Measurements from ENCODE around the gene NTN3. TPM values are rescaled to one million over a fixed set of nuclear protein-coding genes. Genes with fewer than 3 reads are reported as not detected.

The NTN3 gene
- total RNA-seq, 6 donors from 2014 or later = not detected

DNA sequence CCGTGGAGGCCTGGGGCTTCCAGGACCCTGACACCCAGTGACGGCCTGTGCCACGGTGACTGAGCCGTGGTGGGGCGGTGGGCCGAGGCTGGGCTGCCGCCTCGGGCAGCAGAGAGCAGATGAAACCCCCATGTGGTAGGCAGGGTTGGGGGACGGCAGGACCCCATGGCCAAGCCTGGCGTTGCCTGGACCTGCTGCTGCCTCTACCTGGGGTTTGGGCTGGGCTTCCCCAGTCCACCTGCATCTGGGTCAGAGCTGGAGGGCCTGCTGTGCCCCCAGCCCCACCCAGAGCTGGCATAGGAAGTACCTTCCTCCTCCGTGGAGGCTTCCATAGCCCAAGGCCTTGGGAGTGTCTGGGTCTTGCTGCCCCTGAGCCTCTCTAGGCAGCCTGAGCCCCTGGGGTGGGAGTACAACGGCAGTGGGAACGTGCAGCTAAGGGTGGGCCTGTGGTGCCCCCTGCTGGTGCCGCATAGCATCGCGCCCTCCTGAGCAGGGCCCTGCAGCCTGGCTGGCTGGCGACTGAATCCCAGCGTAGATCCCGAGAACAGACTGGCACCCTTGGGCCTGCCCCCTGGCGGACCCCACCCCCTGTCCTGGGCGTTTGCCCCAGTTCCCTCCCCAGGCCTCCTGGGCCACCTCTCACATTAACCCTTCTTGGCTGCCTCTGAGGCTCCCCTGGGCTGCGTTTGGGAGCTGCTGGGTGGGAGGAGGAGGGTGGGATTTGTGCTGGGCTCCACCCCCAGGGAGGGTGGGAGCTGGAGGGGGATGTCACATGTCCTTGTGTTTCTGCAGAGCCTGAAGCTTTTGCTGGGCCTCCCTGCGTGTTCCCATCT is 30.0 kb downstream of the NTN3 start:
- Histone ChIP-seq H3K27me3 (no peaks in the 10 kb centered on the region), H3K27ac (peak overlapping the region in 1 of 4 donors; percentile 75), H3K36me3 (peaks cover 0 to 46% (median 18%) of the 10 kb centered on the region in 4 donors), H3K4me1 (peaks cover 34 to 66% (median 58%) of the 10 kb centered on the region in 4 donors), H3K4me3 (peak overlapping the region in 3 of 4 donors; percentile 13 to 35 (median 21)), H3K9me3 (no peaks in the 10 kb centered on the region)
- DNase-seq (peak; percentile 87 to 97), ATAC-seq (ENCODE audit: low FRiP score in 2 of 2) (peak; percentile 91 to 93)
- peak; percentile 97 to 100 (median 99) for TF ChIP-seq CTCF (IDR thresholded peaks at IDR 0.05)
- no peak for TF ChIP-seq POLR2AphosphoS5 (IDR thresholded peaks at IDR 0.05)
- no peak for TF ChIP-seq EP300 (IDR thresholded peaks at IDR 0.05)
- TF ChIP-seq POLR2A (IDR thresholded peaks at IDR 0.05) = no peak
- WGBS, 2 donors = 0 to 31% methylated on average over 1 to 14 of the region's 23 CpGs

DNA sequence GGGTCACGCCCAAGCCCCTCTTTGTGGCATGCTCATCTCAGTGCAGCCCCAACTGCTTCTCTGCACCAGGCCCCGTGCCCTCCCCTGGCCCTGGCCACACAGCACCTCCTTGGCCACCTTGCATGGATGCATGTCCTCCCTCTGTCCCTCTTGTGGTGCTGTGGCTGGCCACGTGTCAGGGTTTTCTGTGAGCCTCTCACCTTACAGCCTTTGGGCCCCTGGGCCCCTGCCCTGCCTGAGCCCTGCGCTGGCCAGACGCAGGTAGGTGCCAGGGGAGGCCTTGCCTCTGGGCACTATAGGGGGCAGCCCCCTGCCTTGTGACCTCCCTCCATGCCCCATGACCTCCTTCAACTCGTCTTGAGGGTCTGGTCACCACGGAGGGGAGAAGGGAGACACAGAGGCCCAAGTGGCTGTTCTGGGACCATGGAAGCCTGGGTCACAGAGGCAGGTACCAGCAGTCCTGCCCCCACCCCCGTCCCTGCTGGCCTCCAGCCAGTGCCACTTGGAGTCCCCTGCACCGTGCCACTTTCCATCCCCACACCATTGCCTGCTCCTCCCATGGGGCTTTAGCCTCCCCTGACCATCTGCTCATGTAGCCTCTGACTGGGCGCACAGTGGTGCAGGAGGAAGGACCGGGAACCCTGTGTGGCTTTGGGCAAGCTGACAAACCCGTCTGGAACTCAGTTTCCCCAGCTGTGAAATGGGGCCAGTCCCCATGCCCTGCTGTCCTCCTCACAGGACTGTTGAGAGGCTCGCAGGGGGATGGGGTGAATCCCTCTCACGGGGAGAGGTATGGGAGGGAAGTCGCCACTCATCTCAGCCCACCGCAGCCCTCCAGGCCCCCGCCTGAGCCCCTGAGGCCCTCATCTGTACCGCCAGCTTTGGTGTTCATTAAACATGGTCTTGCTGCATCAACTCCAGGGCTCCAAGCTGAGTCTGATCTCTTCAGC is 31.1 kb downstream of the NTN3 start:
- Histone ChIP-seq H3K36me3 (peaks cover 0 to 35% (median 7%) of the 10 kb centered on the region in 4 donors), H3K9me3 (no peaks in the 10 kb centered on the region), H3K27ac (peak overlapping the region in 2 of 4 donors; percentile 37 to 75), H3K4me1 (peaks cover 30 to 57% (median 49%) of the 10 kb centered on the region in 4 donors), H3K4me3 (no peak overlapping the region), H3K27me3 (no peaks in the 10 kb centered on the region)
- DNase-seq (peak in 1 of 2 donors; percentile 69), ATAC-seq (ENCODE audit: low FRiP score in 2 of 2) (no peak)
- 78 to 81% methylated on average over 9 to 13 of the region's 18 CpGs for WGBS, 2 donors
- no peak for TF ChIP-seq POLR2AphosphoS5 (IDR thresholded peaks at IDR 0.05)
- peak in 1 of 6 experiments; percentile 4 for TF ChIP-seq CTCF (IDR thresholded peaks at IDR 0.05)

DNA sequence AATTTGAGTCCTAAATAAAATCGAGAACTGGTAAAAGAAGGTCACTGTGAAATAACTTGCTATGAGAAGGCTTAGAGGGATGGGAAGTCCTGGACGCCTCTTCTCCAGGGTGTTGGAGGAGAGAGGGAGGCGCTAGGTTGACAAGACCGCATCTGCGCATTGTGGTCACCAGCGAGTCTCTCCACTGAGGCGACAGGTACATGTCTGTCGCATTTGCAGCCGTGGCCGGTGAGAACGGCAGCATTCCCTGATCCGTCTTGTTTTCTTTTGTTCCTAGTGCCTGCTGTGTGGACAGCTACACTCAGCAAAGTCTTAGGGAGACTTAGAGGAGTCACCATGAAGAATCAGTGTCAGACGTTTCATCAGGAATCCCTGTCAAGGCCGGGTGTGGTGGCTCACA is 34.6 kb downstream of the NTN3 start:
- no peak overlapping the region for H3K4me3 ChIP-seq
- peaks cover 15 to 36% (median 27%) of the 10 kb centered on the region in 4 donors for H3K4me1 ChIP-seq

More for the DNA sequence above, 34.6 kb downstream of the NTN3 start:
- 87 to 90% methylated on average over 14 of the region's 14 CpGs for WGBS, 2 donors
- Histone ChIP-seq H3K27me3 (no peaks in the 10 kb centered on the region), H3K36me3 (peaks cover 0 to 6% (median 0%) of the 10 kb centered on the region in 4 donors), H3K9me3 (no peaks in the 10 kb centered on the region), H3K27ac (no peak overlapping the region)
- ATAC-seq (ENCODE audit: low FRiP score in 2 of 2) (no peak), DNase-seq (no peak)
- TF ChIP-seq POLR2AphosphoS5 (IDR thresholded peaks at IDR 0.05) (no peak), EP300 (IDR thresholded peaks at IDR 0.05) (no peak), CTCF (IDR thresholded peaks at IDR 0.05) (no peak), POLR2A (IDR thresholded peaks at IDR 0.05) (no peak)
